Fibroblast of villous mesenchyme (primary cell): Measurements from ENCODE around the gene SPRR5. TPM values are rescaled to one million over a fixed set of nuclear protein-coding genes. Genes with fewer than 3 reads are reported as not detected.

Source experiments
- DNase-seq: peaks from one replicate; pipeline ENCODE4 v3.0.0-alpha.2; 2010; ENCODE audit warnings: low read depth
- H3K4me3 ChIP-seq: 2 replicates; pipeline ENCODE4 v1.5.1; 2011; ENCODE audit warnings: low read depth, mild to moderate bottlenecking, low read length
- total RNA-seq: library from RNA; depleted of rRNA; stranded (reverse); fragments of >200 nt; gene quantifications from 2 replicates; pipeline ENCODE4 v1.2.3, GENCODE V29; 2012
- TF ChIP-seq, protein P1 (sequence below): IDR thresholded peaks from 2 replicates; pipeline ENCODE4 v1.5.1; 2012; ENCODE audit warnings: low read depth, mild to moderate bottlenecking, low read length; ENCODE audit not compliant: insufficient read depth

Gene SPRR5
- total RNA-seq, 1 donor: not detected

DNA sequence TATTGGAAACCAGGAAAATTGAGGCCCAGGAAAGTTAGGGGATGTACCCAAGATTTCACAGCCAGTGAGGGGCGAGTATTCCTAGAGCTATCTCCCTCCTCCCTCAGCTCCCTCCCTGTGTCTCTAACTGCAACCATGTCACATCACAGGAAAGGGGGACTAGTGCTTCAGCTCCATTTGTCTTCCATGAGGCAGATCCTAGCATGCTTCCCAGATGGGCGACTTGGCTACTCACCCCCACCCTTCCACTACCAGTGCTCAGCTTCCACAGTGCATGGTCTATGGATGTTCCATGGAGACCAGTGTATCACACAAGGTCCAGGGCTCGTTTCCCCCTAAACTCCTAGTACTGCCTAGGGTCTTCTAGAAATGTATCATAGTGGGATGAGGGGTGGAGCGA lies 18.8 kb downstream of the SPRR5 start:
- no peak overlapping the region for H3K4me3 ChIP-seq
- TF ChIP-seq, protein P1, sequence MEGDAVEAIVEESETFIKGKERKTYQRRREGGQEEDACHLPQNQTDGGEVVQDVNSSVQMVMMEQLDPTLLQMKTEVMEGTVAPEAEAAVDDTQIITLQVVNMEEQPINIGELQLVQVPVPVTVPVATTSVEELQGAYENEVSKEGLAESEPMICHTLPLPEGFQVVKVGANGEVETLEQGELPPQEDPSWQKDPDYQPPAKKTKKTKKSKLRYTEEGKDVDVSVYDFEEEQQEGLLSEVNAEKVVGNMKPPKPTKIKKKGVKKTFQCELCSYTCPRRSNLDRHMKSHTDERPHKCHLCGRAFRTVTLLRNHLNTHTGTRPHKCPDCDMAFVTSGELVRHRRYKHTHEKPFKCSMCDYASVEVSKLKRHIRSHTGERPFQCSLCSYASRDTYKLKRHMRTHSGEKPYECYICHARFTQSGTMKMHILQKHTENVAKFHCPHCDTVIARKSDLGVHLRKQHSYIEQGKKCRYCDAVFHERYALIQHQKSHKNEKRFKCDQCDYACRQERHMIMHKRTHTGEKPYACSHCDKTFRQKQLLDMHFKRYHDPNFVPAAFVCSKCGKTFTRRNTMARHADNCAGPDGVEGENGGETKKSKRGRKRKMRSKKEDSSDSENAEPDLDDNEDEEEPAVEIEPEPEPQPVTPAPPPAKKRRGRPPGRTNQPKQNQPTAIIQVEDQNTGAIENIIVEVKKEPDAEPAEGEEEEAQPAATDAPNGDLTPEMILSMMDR: no peak
- DNase-seq: no peak

DNA sequence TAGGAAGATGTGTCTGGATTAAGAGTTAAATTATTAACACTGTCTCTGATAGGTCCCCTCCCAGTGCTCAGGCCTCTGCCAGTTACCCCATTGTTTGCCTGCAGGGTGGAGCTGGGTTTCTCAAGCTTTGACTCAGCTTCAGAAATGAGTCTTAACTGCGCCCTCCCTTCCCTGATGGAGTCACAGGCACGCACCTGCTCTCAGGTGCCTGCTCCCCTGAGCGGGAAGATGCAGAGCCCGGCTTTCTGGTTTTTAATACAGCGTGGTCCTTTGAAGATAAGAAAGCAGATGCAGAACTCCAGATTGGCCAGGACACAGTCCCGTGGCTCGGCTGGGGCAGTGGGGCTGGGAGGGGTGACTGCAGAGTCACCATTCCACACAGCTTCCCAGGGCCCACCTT lies 20.2 kb downstream of the SPRR5 start:
- no peak overlapping the region for H3K4me3 ChIP-seq
- TF ChIP-seq, protein P1: no peak

DNA sequence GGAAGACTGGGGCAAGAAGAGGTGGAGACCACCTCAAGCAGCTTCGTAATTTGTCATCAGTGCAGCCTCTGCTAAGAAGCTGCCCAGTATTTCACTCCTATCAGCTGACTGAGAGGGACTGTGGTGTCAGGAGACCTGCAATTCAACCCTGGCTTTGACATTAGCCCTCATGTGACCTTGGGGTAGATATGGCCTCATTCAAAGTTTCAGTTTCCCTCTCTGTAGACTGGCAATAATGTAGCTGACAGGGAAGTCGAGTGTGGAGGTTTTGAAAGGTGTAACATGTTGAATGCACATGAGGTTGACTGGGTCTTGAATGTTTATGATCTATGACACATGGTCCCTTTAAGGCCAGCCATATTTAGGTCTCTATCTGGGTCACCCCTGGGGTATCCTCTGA lies 21.2 kb downstream of the SPRR5 start:
- DNase-seq: no peak
- H3K4me3 ChIP-seq: no peak overlapping the region
- TF ChIP-seq, protein P1: no peak

More for the DNA sequence above, 20.2 kb downstream of the SPRR5 start:
- DNase-seq: no peak

DNA sequence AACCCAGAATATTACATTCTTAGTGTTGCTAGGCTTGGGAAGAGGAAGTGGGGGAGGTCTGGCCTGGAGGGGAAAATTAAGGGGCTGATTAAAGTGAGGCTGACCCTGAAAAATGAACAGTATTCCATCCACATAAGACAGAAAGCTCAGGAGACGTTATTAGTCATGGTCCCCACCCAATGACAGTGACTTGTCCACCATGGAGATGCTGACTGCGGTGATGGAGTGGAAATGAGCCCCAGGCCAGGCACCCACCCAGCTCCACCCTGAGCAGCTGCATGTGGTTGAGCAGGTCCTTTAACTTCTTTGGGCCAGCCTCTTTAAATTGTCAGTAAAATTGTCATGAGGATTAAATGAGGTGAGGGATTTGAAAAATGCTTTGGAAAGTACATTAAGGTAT lies 22.0 kb downstream of the SPRR5 start:
- H3K4me3 ChIP-seq: no peak overlapping the region
- TF ChIP-seq, protein P1: no peak
- no peak for DNase-seq

DNA sequence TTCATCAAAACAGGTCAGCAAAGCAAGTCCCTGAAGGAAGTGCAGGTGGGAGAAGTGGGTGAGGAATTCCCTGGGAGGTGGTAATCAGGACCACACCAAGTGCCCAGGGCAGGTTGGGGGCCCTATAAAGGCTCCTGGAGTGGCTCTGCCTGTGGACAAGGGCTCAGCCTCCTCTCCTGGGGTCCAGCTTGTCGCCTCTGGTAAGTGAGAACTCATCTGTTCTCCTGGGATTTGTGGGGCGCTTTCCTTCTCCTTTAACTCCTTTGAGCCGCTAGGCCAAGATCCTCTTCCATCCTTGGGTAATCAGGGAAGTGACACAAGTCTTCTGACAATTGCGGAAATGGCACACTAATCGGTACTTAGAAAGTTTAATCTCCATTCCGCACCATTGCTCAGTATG lies 23.5 kb downstream of the SPRR5 start, which contains the start of gene SPRR4:
TSS of gene SPRR4 (plus strand) at position 154 of the 400 bp plus-strand sequence. CDS start 1,243 bp downstream, outside the sequence.
- TF ChIP-seq, protein P1: no peak
- no peak within 1 kb of the TSS for H3K4me3 ChIP-seq

DNA sequence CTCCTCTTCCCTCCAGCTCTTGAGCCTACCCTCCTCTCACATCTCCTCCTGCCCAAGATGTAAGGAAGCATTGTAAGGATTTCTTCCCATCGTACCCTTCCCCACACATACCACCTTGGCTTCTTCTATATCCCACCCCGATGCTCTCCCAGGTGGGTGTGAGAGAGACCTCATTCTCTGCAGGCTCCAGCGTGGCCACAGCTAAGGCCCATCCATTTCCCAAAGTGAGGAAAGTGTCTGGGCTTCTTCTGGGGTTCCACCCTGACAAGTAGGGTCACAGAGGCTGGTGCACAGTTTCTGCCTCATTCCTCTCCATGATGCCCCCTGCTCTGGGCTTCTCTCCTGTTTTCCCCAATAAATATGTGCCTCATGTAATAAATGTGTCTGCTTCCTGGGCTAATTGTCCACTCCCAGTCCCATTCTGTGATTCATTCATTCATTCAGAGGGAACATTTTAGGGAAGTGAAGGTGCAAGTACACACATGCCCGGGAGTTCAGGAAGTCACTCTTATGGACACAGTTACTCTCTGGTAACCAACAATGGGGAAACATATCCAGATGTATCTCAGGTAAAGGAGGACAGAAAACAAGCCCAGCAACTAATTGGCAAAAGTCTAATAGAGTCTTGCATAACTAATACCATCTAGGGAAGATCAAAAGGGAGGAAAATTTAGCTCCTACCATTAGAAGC lies 25.3 kb downstream of the SPRR5 start:
- DNase-seq: no peak
- TF ChIP-seq, protein P1: no peak
- H3K4me3 ChIP-seq: no peak overlapping the region

More for the DNA sequence above, 23.5 kb downstream of the SPRR5 start, which contains the start of gene SPRR4:
- DNase-seq: no peak
